Nephron (organoid): ENCODE results near the gene LMTK3.
A peak's percentile ranks its signal among the peaks of the same experiment; 100 is the strongest.

Experiments
- H3K27ac Mint-ChIP-seq, 3 experiments: 2 replicates each; pipeline ENCODE4 v1.8.0; 2020; ENCODE audit warnings: mixed read lengths in 3 of 3, mild to moderate bottlenecking in 2 of 3, moderate library complexity in 1 of 3
- H3K27me3 Mint-ChIP-seq: 2 replicates; pipeline ENCODE4 v1.8.0; 2021; ENCODE audit warnings: low read depth, mild to moderate bottlenecking, moderate library complexity, mixed read lengths
- H3K36me3 Mint-ChIP-seq: 2 replicates; pipeline ENCODE4 v1.8.0; 2020; ENCODE audit warnings: low read depth, mixed read lengths
- H3K4me1 Mint-ChIP-seq: 2 replicates; pipeline ENCODE4 v1.8.0; 2020; ENCODE audit warnings: mixed read lengths
- H3K4me3 Mint-ChIP-seq, 3 experiments: 2 replicates each; pipeline ENCODE4 v1.8.0; 2020; ENCODE audit warnings: mild to moderate bottlenecking in 3 of 3, mixed read lengths in 3 of 3, moderate library complexity in 2 of 3
- H3K9me3 Mint-ChIP-seq: 2 replicates; pipeline ENCODE4 v1.8.0; 2020; ENCODE audit warnings: mixed read lengths
- TF ChIP-seq, protein P1 (sequence below), 3 experiments: fragments of 200-600 bp; sonication (generic); IDR thresholded peaks; one replicate each; pipeline ENCODE4 v1.5.0; 2021; ENCODE audit warnings: antibody characterized with exemption in 3 of 3; ENCODE audit not compliant: unreplicated experiment in 3 of 3

The LMTK3 gene, protein sequence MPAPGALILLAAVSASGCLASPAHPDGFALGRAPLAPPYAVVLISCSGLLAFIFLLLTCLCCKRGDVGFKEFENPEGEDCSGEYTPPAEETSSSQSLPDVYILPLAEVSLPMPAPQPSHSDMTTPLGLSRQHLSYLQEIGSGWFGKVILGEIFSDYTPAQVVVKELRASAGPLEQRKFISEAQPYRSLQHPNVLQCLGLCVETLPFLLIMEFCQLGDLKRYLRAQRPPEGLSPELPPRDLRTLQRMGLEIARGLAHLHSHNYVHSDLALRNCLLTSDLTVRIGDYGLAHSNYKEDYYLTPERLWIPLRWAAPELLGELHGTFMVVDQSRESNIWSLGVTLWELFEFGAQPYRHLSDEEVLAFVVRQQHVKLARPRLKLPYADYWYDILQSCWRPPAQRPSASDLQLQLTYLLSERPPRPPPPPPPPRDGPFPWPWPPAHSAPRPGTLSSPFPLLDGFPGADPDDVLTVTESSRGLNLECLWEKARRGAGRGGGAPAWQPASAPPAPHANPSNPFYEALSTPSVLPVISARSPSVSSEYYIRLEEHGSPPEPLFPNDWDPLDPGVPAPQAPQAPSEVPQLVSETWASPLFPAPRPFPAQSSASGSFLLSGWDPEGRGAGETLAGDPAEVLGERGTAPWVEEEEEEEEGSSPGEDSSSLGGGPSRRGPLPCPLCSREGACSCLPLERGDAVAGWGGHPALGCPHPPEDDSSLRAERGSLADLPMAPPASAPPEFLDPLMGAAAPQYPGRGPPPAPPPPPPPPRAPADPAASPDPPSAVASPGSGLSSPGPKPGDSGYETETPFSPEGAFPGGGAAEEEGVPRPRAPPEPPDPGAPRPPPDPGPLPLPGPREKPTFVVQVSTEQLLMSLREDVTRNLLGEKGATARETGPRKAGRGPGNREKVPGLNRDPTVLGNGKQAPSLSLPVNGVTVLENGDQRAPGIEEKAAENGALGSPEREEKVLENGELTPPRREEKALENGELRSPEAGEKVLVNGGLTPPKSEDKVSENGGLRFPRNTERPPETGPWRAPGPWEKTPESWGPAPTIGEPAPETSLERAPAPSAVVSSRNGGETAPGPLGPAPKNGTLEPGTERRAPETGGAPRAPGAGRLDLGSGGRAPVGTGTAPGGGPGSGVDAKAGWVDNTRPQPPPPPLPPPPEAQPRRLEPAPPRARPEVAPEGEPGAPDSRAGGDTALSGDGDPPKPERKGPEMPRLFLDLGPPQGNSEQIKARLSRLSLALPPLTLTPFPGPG (N-terminal part only)

DNA sequence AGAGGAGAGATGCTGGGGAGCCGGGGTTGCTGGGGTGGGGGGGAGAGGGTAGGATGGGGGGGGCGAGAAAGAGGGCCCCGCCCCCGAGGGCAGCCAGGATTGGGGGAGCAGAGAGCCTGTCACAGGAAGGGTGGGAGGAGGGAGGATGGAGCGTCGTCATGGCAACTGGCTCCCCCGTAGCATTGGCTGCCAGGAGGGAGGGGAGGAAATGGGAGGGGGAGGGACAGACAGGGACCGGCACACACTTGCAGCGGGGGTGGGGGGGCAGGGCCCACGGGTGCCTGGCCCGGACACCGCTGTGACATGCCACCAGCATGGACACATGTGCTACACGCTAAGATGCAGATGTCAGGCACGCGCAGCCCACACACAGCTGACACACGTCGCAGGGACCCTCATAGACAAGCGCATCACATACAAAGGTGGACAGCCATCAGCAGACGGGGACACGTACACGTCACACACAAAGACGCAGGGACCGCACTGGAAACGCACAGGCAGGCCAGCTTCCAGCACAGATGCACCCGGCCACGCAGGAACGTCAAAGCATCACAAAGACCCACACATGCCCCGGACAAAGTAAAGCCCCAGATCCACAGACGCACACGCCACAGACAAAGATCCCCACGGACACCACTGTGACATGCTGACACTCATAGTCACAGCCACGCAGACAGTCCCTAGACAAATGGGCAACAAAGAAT is at the start of gene LMTK3:
Gene LMTK3 (minus strand): TSS at position 36 of the 704 bp plus-strand sequence. CDS start 259 bp downstream, outside the sequence.
- Mint-ChIP-seq H3K36me3 (no peaks in the 10 kb centered on the region), H3K27ac (no peak within 1 kb of the TSS), H3K4me3 (peak within 1 kb of the TSS; percentile 81 to 83 (median 82)), H3K27me3 (peaks cover 24% of the 10 kb centered on the region), H3K9me3 (no peaks in the 10 kb centered on the region), H3K4me1 (peaks cover 5% of the 10 kb centered on the region)
- TF ChIP-seq, protein P1, sequence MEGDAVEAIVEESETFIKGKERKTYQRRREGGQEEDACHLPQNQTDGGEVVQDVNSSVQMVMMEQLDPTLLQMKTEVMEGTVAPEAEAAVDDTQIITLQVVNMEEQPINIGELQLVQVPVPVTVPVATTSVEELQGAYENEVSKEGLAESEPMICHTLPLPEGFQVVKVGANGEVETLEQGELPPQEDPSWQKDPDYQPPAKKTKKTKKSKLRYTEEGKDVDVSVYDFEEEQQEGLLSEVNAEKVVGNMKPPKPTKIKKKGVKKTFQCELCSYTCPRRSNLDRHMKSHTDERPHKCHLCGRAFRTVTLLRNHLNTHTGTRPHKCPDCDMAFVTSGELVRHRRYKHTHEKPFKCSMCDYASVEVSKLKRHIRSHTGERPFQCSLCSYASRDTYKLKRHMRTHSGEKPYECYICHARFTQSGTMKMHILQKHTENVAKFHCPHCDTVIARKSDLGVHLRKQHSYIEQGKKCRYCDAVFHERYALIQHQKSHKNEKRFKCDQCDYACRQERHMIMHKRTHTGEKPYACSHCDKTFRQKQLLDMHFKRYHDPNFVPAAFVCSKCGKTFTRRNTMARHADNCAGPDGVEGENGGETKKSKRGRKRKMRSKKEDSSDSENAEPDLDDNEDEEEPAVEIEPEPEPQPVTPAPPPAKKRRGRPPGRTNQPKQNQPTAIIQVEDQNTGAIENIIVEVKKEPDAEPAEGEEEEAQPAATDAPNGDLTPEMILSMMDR (IDR thresholded peaks at IDR 0.05; ENCODE audit: unreplicated experiment in 3 of 3), result no peak

DNA sequence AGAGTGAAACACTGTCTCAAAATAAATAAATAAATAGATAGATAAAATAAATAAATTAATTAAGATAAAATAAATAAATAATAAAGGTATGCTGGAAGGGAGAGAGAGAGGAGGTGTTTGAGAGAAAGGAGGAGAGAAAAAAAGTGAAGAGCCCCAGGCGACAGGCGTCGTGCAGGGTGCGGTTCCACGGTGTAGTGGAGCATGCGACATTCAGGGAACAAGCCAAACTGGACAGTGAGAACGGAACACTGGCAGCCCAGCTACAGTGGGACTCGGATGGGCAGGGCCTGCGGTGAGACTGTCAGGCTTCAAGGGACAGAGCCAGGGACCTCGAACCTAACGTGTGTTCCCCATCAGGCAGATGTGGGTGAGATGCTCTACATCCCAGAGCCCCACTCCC is 49.8 kb upstream of the LMTK3 start:
- TF ChIP-seq, protein P1 (IDR thresholded peaks at IDR 0.05; ENCODE audit: unreplicated experiment in 3 of 3), result no peak
- peaks cover 15% of the 10 kb centered on the region for H3K27me3 Mint-ChIP-seq
- no peak overlapping the region for H3K4me3 Mint-ChIP-seq

DNA sequence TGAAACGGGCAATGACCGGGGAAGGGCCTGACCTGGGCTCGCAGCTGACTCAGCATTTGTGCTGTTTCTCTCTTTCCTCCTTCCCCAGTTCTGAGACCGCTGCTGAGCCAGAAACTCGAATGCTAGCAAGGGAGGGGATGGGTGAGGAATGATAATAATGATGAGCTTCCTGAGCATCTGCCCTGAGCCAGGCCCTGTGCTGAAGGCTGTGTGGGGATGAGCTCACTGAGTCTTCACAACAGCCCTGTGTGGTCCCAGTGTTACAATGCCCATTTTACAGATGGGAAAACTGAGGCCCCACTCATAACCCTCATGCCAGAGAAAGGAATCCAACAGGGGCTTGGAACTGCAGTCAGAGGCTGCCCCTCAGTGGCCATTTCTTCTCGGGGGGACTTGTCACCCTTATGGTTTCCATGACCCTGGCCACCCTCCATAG is 48.5 kb upstream of the LMTK3 start:
- Mint-ChIP-seq H3K27me3 (peaks cover 21% of the 10 kb centered on the region), H3K36me3 (no peaks in the 10 kb centered on the region), H3K4me1 (peaks cover 10% of the 10 kb centered on the region), H3K4me3 (no peak overlapping the region), H3K27ac (no peak overlapping the region), H3K9me3 (no peaks in the 10 kb centered on the region)
- TF ChIP-seq, protein P1 (IDR thresholded peaks at IDR 0.05; ENCODE audit: unreplicated experiment in 3 of 3), result no peak

More for the DNA sequence above, 49.8 kb upstream of the LMTK3 start:
- Mint-ChIP-seq H3K4me1 (peaks cover 5% of the 10 kb centered on the region), H3K27ac (no peak overlapping the region), H3K9me3 (no peaks in the 10 kb centered on the region), H3K36me3 (no peaks in the 10 kb centered on the region)

DNA sequence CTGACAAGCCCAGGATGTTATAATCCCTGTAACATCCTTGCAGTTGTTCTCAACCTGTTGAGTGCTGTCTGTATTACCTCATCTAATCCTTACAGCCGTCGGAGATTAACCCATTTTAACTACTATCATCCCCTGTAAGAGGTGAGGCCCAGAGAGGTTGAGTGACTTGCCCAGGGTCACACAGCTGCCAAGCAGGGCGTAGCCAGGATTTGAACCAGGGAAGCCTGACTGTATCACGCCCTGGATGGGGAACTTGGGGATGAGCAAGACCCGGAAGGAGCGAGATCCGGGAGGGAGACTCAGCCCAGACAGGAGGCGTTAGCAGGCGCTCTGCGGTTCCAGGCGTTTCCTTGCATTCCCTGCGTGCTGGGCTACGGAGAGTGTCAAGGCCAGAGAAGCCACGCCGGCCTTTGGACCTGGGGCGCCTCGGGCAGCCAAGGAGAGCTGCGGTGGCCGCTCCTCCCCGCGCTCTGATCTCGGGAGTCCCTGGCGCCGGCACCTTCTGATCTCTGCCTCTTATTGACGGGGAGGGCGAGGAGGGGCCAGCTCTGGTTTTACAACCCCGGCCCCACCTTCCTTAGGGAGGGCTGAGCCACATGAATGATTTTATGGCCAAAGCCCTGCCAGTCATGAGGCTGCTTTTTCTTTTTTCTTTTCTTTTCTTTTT is 46.5 kb upstream of the LMTK3 start:
- TF ChIP-seq, protein P1 (IDR thresholded peaks at IDR 0.05; ENCODE audit: unreplicated experiment in 3 of 3), result no peak
- no peak overlapping the region for H3K4me3 Mint-ChIP-seq
- peaks cover 28% of the 10 kb centered on the region for H3K27me3 Mint-ChIP-seq

DNA sequence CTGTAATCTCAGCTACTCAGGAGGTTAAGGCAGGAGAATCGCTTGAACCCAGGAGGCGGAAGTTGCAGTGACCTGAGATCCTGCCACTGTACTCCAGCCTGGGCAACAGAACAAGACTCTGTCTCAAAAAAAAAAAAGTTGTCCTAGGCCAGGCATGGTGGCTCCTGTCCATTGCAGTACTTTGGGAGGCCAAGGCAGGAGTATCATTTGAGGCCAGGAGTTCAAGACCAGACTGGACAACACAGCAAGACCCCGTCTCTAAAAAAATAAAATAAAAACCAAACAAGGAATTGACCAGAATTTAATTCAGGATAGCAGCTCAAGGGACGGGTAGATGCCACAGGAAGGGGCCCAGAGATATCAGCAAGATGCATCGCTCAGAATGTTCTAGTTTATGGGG is 45.2 kb upstream of the LMTK3 start:
- Mint-ChIP-seq H3K36me3 (no peaks in the 10 kb centered on the region), H3K9me3 (no peaks in the 10 kb centered on the region), H3K27ac (peak overlapping the region in 1 of 3 experiments; percentile 44), H3K27me3 (peaks cover 33% of the 10 kb centered on the region), H3K4me1 (peaks cover 5% of the 10 kb centered on the region), H3K4me3 (no peak overlapping the region)
- TF ChIP-seq, protein P1 (IDR thresholded peaks at IDR 0.05; ENCODE audit: unreplicated experiment in 3 of 3), result no peak

More for the DNA sequence above, 46.5 kb upstream of the LMTK3 start:
- peak overlapping the region in 1 of 3 experiments; percentile 77 for H3K27ac Mint-ChIP-seq
- H3K36me3 Mint-ChIP-seq, result no peaks in the 10 kb centered on the region
- H3K9me3 Mint-ChIP-seq, result no peaks in the 10 kb centered on the region
- H3K4me1 Mint-ChIP-seq, result peaks cover 6% of the 10 kb centered on the region
